OCI-LY1 (cell line): ENCODE measurements around the gene FRMD5.

Experiments
- H2AFZ ChIP-seq: fragments of 200-600 bp; sonication (generic), shearing (Covaris generic); 2 replicates; pipeline ENCODE4 v1.6.0; 2014; ENCODE audit warnings: antibody characterized with exemption, mild to moderate bottlenecking, low read length
- H3F3A ChIP-seq: fragments of 200-600 bp; sonication (generic), shearing (Covaris generic); 2 replicates; pipeline ENCODE4 v1.6.0; 2014; ENCODE audit warnings: mild to moderate bottlenecking, antibody characterized with exemption, low read length, moderate library complexity; ENCODE audit not compliant: insufficient read depth
- H3K27ac ChIP-seq: fragments of 200-600 bp; sonication (generic); 2 replicates; pipeline ENCODE4 v1.5.1; 2014; ENCODE audit warnings: low read length, mixed run types, mild to moderate bottlenecking, low read depth; ENCODE audit not compliant: poor library complexity, severe bottlenecking
- H3K27me3 ChIP-seq: fragments of 200-600 bp; sonication (generic); 2 replicates; pipeline ENCODE4 v1.6.0; 2014; ENCODE audit warnings: antibody characterized with exemption, mild to moderate bottlenecking, low read length, moderate library complexity; ENCODE audit not compliant: insufficient read depth
- H3K36me3 ChIP-seq: fragments of 200-600 bp; sonication (generic); 2 replicates; pipeline ENCODE4 v1.6.1; 2014; ENCODE audit warnings: mild to moderate bottlenecking, antibody characterized with exemption, low read length, moderate library complexity, mixed read lengths; ENCODE audit not compliant: insufficient read depth
- H3K4me1 ChIP-seq: fragments of 200-600 bp; sonication (generic); 2 replicates; pipeline ENCODE4 v1.5.1; 2014; ENCODE audit warnings: mild to moderate bottlenecking, low read length, moderate library complexity; ENCODE audit not compliant: insufficient read depth, severe bottlenecking
- H3K4me2 ChIP-seq: fragments of 200-600 bp; sonication (generic), shearing (Covaris generic); 2 replicates; pipeline ENCODE4 v1.6.1; 2014; ENCODE audit warnings: low read length
- H3K4me3 ChIP-seq: fragments of 200-600 bp; sonication (generic); 2 replicates; pipeline ENCODE4 v1.5.1; 2014; ENCODE audit warnings: low read length, low read depth, mild to moderate bottlenecking, mixed read lengths; ENCODE audit not compliant: poor library complexity, severe bottlenecking
- H3K79me2 ChIP-seq: fragments of 200-600 bp; shearing (Covaris generic); 2 replicates; pipeline ENCODE4 v1.6.1; 2016; ENCODE audit warnings: mixed run types, low read length, mixed read lengths; ENCODE audit not compliant: insufficient read depth
- H3K9ac ChIP-seq: fragments of 200-600 bp; sonication (generic), shearing (Covaris generic); 2 replicates; pipeline ENCODE4 v1.6.1; 2014; ENCODE audit warnings: mild to moderate bottlenecking, low read length, mixed read lengths
- H3K9me2 ChIP-seq: fragments of 200-600 bp; sonication (generic), shearing (Covaris generic); 2 replicates; pipeline ENCODE4 v1.6.1; 2014; ENCODE audit warnings: low read depth, mild to moderate bottlenecking, low read length, mixed read lengths
- H3K9me3 ChIP-seq: fragments of 200-600 bp; shearing (Covaris generic); 2 replicates; pipeline ENCODE4 v1.6.1; 2014; ENCODE audit warnings: low read length, mixed read lengths
- H4K20me1 ChIP-seq: fragments of 200-600 bp; sonication (generic), shearing (Covaris generic); 2 replicates; pipeline ENCODE4 v1.6.0; 2016; ENCODE audit warnings: mild to moderate bottlenecking, low read length; ENCODE audit not compliant: insufficient read depth
- CTCF ChIP-seq: fragments of 200-600 bp; sonication (generic), shearing (Covaris generic); IDR thresholded peaks from 2 replicates; pipeline ENCODE4 v1.5.1; 2017; ENCODE audit warnings: mild to moderate bottlenecking, antibody characterized with exemption, low read length, moderate library complexity, mixed read lengths
- EZH2 ChIP-seq: fragments of 200-600 bp; sonication (generic), shearing (Covaris generic); IDR thresholded peaks from 2 replicates; pipeline ENCODE4 v1.8.0; 2017; ENCODE audit warnings: borderline replicate concordance, mixed run types, mild to moderate bottlenecking, antibody characterized with exemption, low read length, moderate library complexity, mixed read lengths

FRMD5 gene

GRCh38 chr15:43954181-43954621 lies 240.9 kb downstream of the FRMD5 start:
- no peaks in the 10 kb centered on the region for H3K4me1 ChIP-seq
- no peak overlapping the region for H3K4me2 ChIP-seq
- H3K27ac ChIP-seq = no peak overlapping the region
- H3F3A ChIP-seq = no peaks in the 10 kb centered on the region
- H3K36me3 ChIP-seq = no peaks in the 10 kb centered on the region
- TF ChIP-seq EZH2 = no peak
- TF ChIP-seq CTCF = no peak
- H4K20me1 ChIP-seq = no peaks in the 10 kb centered on the region
- no peak overlapping the region for H3K9ac ChIP-seq
- no peaks in the 10 kb centered on the region for H3K27me3 ChIP-seq
- no peaks in the 10 kb centered on the region for H3K79me2 ChIP-seq
- H3K9me2 ChIP-seq = no peaks in the 10 kb centered on the region
- no peak overlapping the region for H2AFZ ChIP-seq
- H3K9me3 ChIP-seq = no peaks in the 10 kb centered on the region
- no peak overlapping the region for H3K4me3 ChIP-seq

DNA sequence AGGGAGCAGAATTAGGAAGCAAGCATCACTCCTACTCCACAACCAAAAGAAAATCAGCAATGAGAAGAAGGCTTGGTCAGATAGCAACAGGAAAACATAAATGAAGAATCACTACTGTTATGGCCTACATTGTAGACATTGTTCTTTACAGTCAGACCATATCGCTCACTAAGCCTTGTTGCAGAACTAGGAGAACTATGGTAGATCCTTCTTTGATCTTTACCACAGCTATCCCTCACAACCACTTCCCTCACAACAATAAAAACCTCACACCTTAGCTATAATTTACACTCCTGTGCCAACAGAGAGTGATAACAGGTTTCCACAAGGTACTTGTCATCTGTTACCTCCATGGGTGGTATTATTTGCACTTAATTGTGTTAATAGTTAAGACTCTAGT lies 241.7 kb downstream of the FRMD5 start:
- Histone ChIP-seq H3K27me3 (no peaks in the 10 kb centered on the region), H3F3A (no peaks in the 10 kb centered on the region), H3K4me2 (no peak overlapping the region), H3K9ac (no peak overlapping the region), H3K79me2 (no peaks in the 10 kb centered on the region), H3K36me3 (no peaks in the 10 kb centered on the region), H3K9me3 (no peaks in the 10 kb centered on the region), H2AFZ (no peak overlapping the region), H3K4me3 (no peak overlapping the region), H4K20me1 (no peaks in the 10 kb centered on the region), H3K4me1 (no peaks in the 10 kb centered on the region), H3K9me2 (no peaks in the 10 kb centered on the region), H3K27ac (no peak overlapping the region)
- no peak for TF ChIP-seq EZH2
- TF ChIP-seq CTCF = no peak

- Histone ChIP-seq H3K9ac (no peak overlapping the region), H4K20me1 (no peaks in the 10 kb centered on the region), H3F3A (no peaks in the 10 kb centered on the region), H3K9me2 (no peaks in the 10 kb centered on the region), H3K79me2 (no peaks in the 10 kb centered on the region), H3K27ac (no peak overlapping the region), H3K36me3 (no peaks in the 10 kb centered on the region), H3K4me2 (no peak overlapping the region), H3K27me3 (no peaks in the 10 kb centered on the region), H3K4me3 (no peak overlapping the region), H3K9me3 (no peaks in the 10 kb centered on the region), H2AFZ (no peak overlapping the region), H3K4me1 (no peaks in the 10 kb centered on the region)
- TF ChIP-seq CTCF (no peak), EZH2 (no peak)
Observed at GRCh38 chr15:43950531-43950930, 244.5 kb downstream of the FRMD5 start.
